DND-41 (cell line): ENCODE data around the gene NPAS2.

ENCODE experiments used
- EZH2 ChIP-seq: IDR thresholded peaks from 3 replicates; pipeline ENCODE4 v1.6.1; 2012; ENCODE audit warnings: borderline replicate concordance, low read depth, mild to moderate bottlenecking, moderate library complexity, low read length, inconsistent platforms; ENCODE audit not compliant: severe bottlenecking
- TF ChIP-seq, protein P1 (sequence below): IDR thresholded peaks from 2 replicates; pipeline ENCODE4 v1.5.1; 2012; ENCODE audit warnings: borderline replicate concordance, low read length, moderate library complexity, mild to moderate bottlenecking; ENCODE audit not compliant: poor library complexity, severe bottlenecking; ENCODE audit errors: extremely low read depth

DNA sequence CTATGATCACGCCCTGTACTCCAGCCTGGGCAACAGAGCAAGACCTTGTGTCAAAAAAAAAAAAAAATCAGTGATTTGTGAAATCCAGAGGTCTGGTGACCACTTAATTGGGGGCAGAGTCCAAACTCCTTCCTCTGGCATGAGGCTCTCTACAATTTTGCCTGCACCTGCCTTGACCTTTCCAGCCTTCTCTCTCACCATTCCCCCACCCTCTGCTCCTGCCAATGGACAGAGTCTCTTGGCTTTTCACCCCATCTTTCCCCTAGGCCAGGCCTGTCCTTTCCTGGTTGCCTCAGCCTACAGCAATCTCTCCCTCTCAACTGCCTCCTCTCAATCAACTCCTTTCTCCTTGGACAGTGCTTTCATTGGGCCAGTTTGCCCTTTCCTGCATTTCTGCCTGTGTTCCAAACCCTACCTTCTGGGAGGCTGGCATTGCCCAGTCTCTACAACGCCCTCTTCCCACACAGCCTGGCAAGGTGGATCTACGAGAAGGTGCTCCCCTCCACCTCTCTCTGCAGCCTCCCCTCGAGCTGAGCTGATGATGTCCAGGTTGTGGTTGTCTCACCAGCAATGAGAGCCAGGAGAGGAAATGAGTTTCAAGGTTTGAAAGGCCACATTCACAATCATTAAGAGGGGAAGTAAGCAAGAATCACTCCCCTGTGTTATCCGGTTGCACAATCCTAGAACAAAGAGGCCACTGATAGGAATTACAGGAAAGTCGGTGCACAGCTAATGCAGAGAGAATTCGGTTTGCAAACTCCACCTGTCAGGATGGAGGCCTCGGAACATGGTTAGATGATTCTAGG lies 39.5 kb upstream of the NPAS2 start:
- TF ChIP-seq, protein P1, sequence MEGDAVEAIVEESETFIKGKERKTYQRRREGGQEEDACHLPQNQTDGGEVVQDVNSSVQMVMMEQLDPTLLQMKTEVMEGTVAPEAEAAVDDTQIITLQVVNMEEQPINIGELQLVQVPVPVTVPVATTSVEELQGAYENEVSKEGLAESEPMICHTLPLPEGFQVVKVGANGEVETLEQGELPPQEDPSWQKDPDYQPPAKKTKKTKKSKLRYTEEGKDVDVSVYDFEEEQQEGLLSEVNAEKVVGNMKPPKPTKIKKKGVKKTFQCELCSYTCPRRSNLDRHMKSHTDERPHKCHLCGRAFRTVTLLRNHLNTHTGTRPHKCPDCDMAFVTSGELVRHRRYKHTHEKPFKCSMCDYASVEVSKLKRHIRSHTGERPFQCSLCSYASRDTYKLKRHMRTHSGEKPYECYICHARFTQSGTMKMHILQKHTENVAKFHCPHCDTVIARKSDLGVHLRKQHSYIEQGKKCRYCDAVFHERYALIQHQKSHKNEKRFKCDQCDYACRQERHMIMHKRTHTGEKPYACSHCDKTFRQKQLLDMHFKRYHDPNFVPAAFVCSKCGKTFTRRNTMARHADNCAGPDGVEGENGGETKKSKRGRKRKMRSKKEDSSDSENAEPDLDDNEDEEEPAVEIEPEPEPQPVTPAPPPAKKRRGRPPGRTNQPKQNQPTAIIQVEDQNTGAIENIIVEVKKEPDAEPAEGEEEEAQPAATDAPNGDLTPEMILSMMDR, result no peak
- TF ChIP-seq EZH2, result no peak
